ENCODE measurements around the gene C22orf42.
A peak's percentile ranks its signal among the peaks of the same experiment; 100 is the strongest.
"Not testable (repeated sequence)": the region's sequence is repeated elsewhere in the genome, so short reads cannot be mapped to it uniquely, and the experiment has no call there.

C22orf42 gene
- 0 reads per million in 3 experiments for total RNA-seq

GRCh38 chr22:32158712-32159533, at the start of gene C22orf42:
Gene C22orf42 (minus strand): TSS chr22:32159303. CDS start chr22:32159215, 88 bp downstream.
- no peak for DNase-seq

GRCh38 chr22:32208681-32209080, 49.6 kb upstream of the C22orf42 start:
- DNase-seq: no peak

GRCh38 chr22:32207971-32208480, 48.9 kb upstream of the C22orf42 start:
- DNase-seq: no peak

- DNase-seq: peak; percentile 32
Measured at GRCh38 chr22:32206774-32207758, 48.0 kb upstream of the C22orf42 start.

- no peak for DNase-seq
Measured at GRCh38 chr22:32205974-32206773, 47.1 kb upstream of the C22orf42 start.

- DNase-seq: peak; percentile 63
Measured at GRCh38 chr22:32204856-32205722, 46.0 kb upstream of the C22orf42 start, which contains the start of gene RFPL2. Gene RFPL2 (minus strand): TSS chr22:32205073. CDS start chr22:32202451, 2,622 bp downstream.

GRCh38 chr22:32204040-32204855, 45.1 kb upstream of the C22orf42 start:
- peak; percentile 48 for DNase-seq

- DNase-seq: no peak
Measured at GRCh38 chr22:32203181-32204039, 44.3 kb upstream of the C22orf42 start.

GRCh38 chr22:32202539-32203180, 43.6 kb upstream of the C22orf42 start:
- peak; percentile 18 for DNase-seq

GRCh38 chr22:32202161-32202538, 43.0 kb upstream of the C22orf42 start:
- no peak for DNase-seq

- peak; percentile 42 for DNase-seq
Measured at GRCh38 chr22:32200752-32201151, 41.6 kb upstream of the C22orf42 start.

- no peak for DNase-seq
Measured at GRCh38 chr22:32199961-32200360, 40.9 kb upstream of the C22orf42 start.

- DNase-seq: no peak
Measured at GRCh38 chr22:32199341-32199740, 40.2 kb upstream of the C22orf42 start.

GRCh38 chr22:32197553-32198226, 38.6 kb upstream of the C22orf42 start:
- not testable (repeated sequence) for DNase-seq

GRCh38 chr22:32195900-32196299, 36.8 kb upstream of the C22orf42 start:
- DNase-seq: not testable (repeated sequence)

GRCh38 chr22:32193346-32193745, 34.2 kb upstream of the C22orf42 start:
- not testable (repeated sequence) for DNase-seq

GRCh38 chr22:32191021-32191420, 31.9 kb upstream of the C22orf42 start:
- DNase-seq: not testable (repeated sequence)

GRCh38 chr22:32185821-32186220, 26.7 kb upstream of the C22orf42 start:
- no peak for DNase-seq
